ENCODE measurements around the gene PSMB9. TPM values are rescaled to one million over a fixed set of nuclear protein-coding genes. Genes with fewer than 3 reads are reported as not detected.
"Not testable (repeated sequence)": the region's sequence is repeated elsewhere in the genome, so short reads cannot be mapped to it uniquely, and the experiment has no call there.

PSMB9 gene
- total RNA-seq, 2 experiments from 2014 or later = 402 to 473 TPM

- not testable (repeated sequence) for H3K9me3 Mint-ChIP-seq (ENCODE audit: low read depth); H3K4me3 Mint-ChIP-seq; H3K36me3 Mint-ChIP-seq; H3K27ac Mint-ChIP-seq; H3K27me3 Mint-ChIP-seq; ATAC-seq; H3K4me1 Mint-ChIP-seq; DNase-seq
- CTCF ChIA-PET = interaction anchor here (8.0 to 8.5 kb wide), 2 partner anchors 12 to 104 kb away, joined by 40 to 46 read pairs; no protein-coding TSS in a partner anchor
Measured at GRCh38 chr6:32880962-32881361, 27.0 kb downstream of the PSMB9 start.

GRCh38 chr6:32882879-32883250, 28.9 kb downstream of the PSMB9 start:
- Mint-ChIP-seq H3K4me1 (peaks cover 3% of the 10 kb centered on the region), H3K27ac (no peak overlapping the region), H3K27me3 (peaks cover 8% of the 10 kb centered on the region), H3K4me3 (no peak overlapping the region), H3K36me3 (peaks cover 3% of the 10 kb centered on the region), H3K9me3 (ENCODE audit: low read depth) (no peaks in the 10 kb centered on the region)
- no peak for ATAC-seq
- no peak for DNase-seq
- CTCF ChIA-PET = interaction anchor here (1.4 to 8.0 kb wide), 6 partner anchors 14 to 103 kb away, joined by 3 to 122 read pairs (median 6); partner anchors contain the start of genes BRD2, HLA-DMA and TAP2

- Mint-ChIP-seq H3K9me3 (ENCODE audit: low read depth) (no peaks in the 10 kb centered on the region), H3K27ac (no peak overlapping the region), H3K4me3 (no peak overlapping the region), H3K36me3 (peaks cover 3% of the 10 kb centered on the region), H3K4me1 (peaks cover 3% of the 10 kb centered on the region), H3K27me3 (peaks cover 7% of the 10 kb centered on the region)
- DNase-seq (no peak), ATAC-seq (no peak)
- CTCF ChIA-PET = interaction anchor here (1.0 to 8.0 kb wide), 7 partner anchors 10 to 103 kb away, joined by 3 to 122 read pairs (median 4); partner anchors contain the start of gene HLA-DMA
Measured at GRCh38 chr6:32883789-32884188, 29.8 kb downstream of the PSMB9 start.

- peak; percentile 73 for ATAC-seq
- H3K9me3 Mint-ChIP-seq (ENCODE audit: low read depth) = no peaks in the 10 kb centered on the region
- no peak overlapping the region for H3K4me3 Mint-ChIP-seq
- no peak for DNase-seq
- H3K27ac Mint-ChIP-seq = no peak overlapping the region
- H3K4me1 Mint-ChIP-seq = peaks cover 3% of the 10 kb centered on the region
- CTCF ChIA-PET = interaction anchor here (0.7 to 7.7 kb wide), 23 partner anchors 8 to 241 kb away, joined by 3 to 122 read pairs (median 4); partner anchors contain the start of genes HLA-DMA and TAP2
- H3K27me3 Mint-ChIP-seq = peaks cover 11% of the 10 kb centered on the region
- H3K36me3 Mint-ChIP-seq = peaks cover under 1% of the 10 kb centered on the region
Measured at GRCh38 chr6:32885698-32886286, 31.8 kb downstream of the PSMB9 start.

DNA sequence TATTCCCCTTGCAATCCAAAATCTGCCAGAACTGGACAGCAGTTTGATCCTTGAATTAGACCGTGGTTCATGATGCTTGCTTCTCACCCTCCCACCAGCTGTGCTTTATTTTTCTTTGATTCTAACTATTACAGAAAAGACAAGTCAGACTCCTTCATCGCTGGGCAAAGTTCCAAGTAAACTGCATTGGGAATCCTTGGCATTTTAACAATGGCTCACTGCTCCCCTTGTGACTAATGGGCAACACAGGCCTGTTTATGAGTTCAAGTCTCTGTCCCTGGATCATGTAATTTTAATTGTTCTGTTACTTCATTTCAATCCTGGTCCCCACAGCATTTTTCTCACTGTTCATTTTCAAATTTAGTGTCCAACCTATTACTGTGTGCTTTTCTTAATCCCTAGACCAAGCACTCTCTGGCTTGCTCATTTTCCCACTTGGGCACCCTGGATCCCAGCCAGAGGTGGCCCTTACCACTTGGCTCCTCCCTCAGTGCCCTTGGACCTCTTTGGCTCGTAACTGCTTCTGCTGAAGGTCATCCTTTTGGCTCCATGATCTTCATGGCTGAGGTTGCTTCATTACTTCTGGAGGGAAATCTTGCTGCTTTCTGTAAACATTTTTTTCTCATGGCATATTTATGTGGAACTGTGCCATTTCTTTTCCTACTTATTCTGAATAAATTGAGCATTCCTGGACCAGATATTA, 32.8 kb downstream of the PSMB9 start:
- Mint-ChIP-seq H3K27ac (no peak overlapping the region), H3K9me3 (ENCODE audit: low read depth) (no peaks in the 10 kb centered on the region), H3K4me3 (no peak overlapping the region), H3K4me1 (peaks cover 3% of the 10 kb centered on the region), H3K27me3 (peaks cover 11% of the 10 kb centered on the region), H3K36me3 (no peaks in the 10 kb centered on the region)
- CTCF ChIA-PET = interaction anchor here (0.9 to 7.7 kb wide), 14 partner anchors 34 to 240 kb away, joined by 3 to 122 read pairs (median 4); partner anchors contain the start of genes HLA-DMA and TAP2
- ATAC-seq = no peak
- no peak for DNase-seq

DNA sequence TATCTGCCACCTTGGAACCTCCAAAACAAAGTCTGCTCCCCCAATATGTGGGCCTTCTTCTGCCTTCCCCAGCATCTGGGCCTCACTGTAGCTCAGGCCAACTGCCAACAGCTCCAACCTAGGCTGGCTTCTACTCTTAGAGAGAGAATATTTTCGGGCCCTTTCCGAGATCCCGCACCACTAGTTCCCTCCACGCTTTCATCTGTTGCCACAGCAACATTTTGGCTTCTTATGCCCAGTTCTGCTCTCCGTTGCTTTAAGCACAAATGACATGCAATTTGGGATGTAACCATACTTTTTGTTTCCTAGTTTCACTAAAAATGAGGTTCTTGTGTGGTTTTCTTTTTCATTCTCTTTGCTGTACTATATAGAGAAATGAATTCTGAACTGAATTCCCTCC, 33.6 kb downstream of the PSMB9 start:
- Mint-ChIP-seq H3K4me1 (peaks cover 2% of the 10 kb centered on the region), H3K36me3 (no peaks in the 10 kb centered on the region), H3K27ac (no peak overlapping the region), H3K4me3 (no peak overlapping the region), H3K27me3 (peaks cover 11% of the 10 kb centered on the region), H3K9me3 (ENCODE audit: low read depth) (no peaks in the 10 kb centered on the region)
- CTCF ChIA-PET = interaction anchor here (1.0 to 7.7 kb wide), 2 partner anchors 49 to 99 kb away, joined by 3 to 122 read pairs; partner anchors contain the start of gene TAP2
- no peak for ATAC-seq
- no peak for DNase-seq

- Mint-ChIP-seq H3K27me3 (peaks cover 10% of the 10 kb centered on the region), H3K9me3 (ENCODE audit: low read depth) (no peaks in the 10 kb centered on the region), H3K4me3 (no peak overlapping the region), H3K36me3 (peaks cover 1% of the 10 kb centered on the region), H3K4me1 (peaks cover 7% of the 10 kb centered on the region), H3K27ac (no peak overlapping the region)
- DNase-seq (no peak), ATAC-seq (no peak)
- CTCF ChIA-PET = interaction anchor here (0.8 to 7.7 kb wide), 4 partner anchors 50 to 98 kb away, joined by 3 to 122 read pairs (median 4); partner anchors contain the start of gene TAP2
Measured at GRCh38 chr6:32888576-32888975, 34.6 kb downstream of the PSMB9 start.

DNA sequence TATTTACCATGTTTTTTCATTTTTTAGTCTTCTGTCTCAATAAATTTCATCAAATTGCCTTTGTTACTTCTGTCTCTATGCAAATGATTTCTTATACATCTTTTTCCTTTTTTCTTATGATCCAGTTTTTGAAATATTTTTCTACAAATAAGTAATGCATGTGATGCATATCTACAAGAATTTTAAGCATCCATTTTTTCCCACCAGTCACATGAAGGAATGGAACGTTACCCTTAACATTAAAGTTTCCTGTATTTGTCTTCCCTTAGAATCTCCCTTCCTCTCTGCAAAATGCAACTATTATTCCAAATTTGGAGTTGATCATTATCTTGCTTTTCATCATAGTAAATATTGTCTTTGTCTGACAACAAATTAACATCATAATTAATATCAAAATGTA, 35.5 kb downstream of the PSMB9 start:
- H3K36me3 Mint-ChIP-seq = peaks cover 2% of the 10 kb centered on the region
- no peaks in the 10 kb centered on the region for H3K9me3 Mint-ChIP-seq (ENCODE audit: low read depth)
- DNase-seq = no peak
- no peak for ATAC-seq
- H3K4me1 Mint-ChIP-seq = peaks cover 9% of the 10 kb centered on the region
- H3K27me3 Mint-ChIP-seq = peaks cover 4% of the 10 kb centered on the region
- CTCF ChIA-PET = interaction anchor here (1.0 to 7.7 kb wide), 4 partner anchors 21 to 97 kb away, joined by 3 to 122 read pairs (median 4); partner anchors contain the start of gene HLA-DMA
- no peak overlapping the region for H3K4me3 Mint-ChIP-seq
- no peak overlapping the region for H3K27ac Mint-ChIP-seq

GRCh38 chr6:32890831-32891230, 36.8 kb downstream of the PSMB9 start:
- DNase-seq (no peak), ATAC-seq (no peak)
- Mint-ChIP-seq H3K4me1 (peaks cover 16% of the 10 kb centered on the region), H3K36me3 (peaks cover 2% of the 10 kb centered on the region), H3K9me3 (ENCODE audit: low read depth) (no peaks in the 10 kb centered on the region), H3K27ac (no peak overlapping the region), H3K27me3 (peaks cover 4% of the 10 kb centered on the region), H3K4me3 (no peak overlapping the region)
- CTCF ChIA-PET = interaction anchor here (1.0 to 7.7 kb wide), 6 partner anchors 22 to 96 kb away, joined by 3 to 122 read pairs (median 4); partner anchors contain the start of gene HLA-DMA

DNA sequence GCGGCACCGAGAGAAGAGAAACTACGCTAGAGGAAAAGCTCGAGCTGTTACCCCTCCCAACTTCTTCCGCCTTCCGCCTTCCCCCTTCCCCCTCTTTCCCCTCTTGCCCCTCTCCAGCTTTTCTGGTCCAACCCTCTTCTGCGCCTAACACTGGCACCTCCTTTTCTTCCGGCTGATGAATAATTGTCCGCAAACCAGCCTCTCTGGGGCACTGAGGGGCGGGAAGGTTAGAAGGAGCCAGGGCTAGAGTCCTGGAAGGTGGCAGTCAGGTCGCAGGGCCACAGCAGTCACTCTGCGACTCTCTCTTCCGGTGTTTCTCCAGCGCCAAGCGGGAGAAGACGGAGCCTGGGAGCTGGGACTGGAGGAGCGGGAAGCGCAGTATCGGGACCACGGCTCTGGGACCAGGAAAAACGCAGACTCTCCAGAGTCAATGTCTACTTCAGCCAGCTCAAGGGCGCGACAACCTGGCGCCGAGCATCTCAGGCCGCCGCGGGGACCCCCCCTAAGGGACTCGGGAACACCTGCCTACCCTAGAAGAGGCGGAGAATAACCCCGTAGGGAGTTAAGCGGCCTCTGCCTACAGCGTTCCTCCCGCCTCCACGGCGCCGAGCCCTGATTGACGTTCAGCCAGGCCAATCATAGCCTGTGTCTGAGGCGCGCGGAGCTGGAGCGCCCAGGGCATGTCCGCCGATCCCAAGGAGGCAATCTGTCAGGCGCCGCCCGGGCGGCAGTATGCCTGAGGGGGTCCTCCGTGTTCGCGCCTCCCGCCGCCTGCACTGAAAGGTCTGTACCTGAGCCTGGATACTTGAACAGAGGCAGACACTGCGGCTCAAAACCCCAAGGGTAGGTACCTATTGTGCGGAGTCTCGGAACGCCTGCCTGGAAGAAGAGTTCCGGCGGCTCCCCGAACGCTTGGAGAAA, 40.4 kb downstream of the PSMB9 start:
- peak overlapping the region; percentile 94 for H3K27ac Mint-ChIP-seq
- DNase-seq (peak; percentile 96), ATAC-seq (peak; percentile 99)
- no peaks in the 10 kb centered on the region for H3K9me3 Mint-ChIP-seq (ENCODE audit: low read depth)
- peaks cover 12% of the 10 kb centered on the region for H3K36me3 Mint-ChIP-seq
- H3K27me3 Mint-ChIP-seq = peaks cover 4% of the 10 kb centered on the region
- H3K4me3 Mint-ChIP-seq = peak overlapping the region; percentile 99
- CTCF ChIA-PET = interaction anchor here (0.5 to 6.2 kb wide), 19 partner anchors 9 to 231 kb away, joined by 3 to 58 read pairs (median 4); partner anchors contain the start of genes BRD2, HLA-DMA, HLA-DMB and HLA-DPB1
- H3K4me1 Mint-ChIP-seq = peaks cover 37% of the 10 kb centered on the region

DNA sequence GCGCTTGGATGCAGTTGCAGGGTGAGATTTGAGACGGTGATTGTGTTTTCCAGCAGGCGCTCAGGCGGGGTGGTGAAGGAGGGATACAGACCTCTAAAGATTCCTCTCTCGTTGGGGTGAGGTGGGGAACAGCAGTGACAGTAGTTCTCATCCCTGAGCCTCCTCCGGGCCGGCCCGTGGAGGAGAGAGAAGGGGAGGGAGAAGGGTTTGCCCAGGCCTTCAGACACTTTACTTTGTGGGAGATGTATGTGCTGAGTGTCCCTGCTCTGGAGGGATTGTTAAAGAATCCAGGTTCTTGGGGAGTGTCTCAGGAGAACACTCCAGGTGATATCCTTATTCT, 41.0 kb downstream of the PSMB9 start:
- Mint-ChIP-seq H3K4me1 (peaks cover 37% of the 10 kb centered on the region), H3K4me3 (peak overlapping the region; percentile 99), H3K36me3 (peaks cover 12% of the 10 kb centered on the region), H3K9me3 (ENCODE audit: low read depth) (no peaks in the 10 kb centered on the region), H3K27me3 (peaks cover 3% of the 10 kb centered on the region), H3K27ac (peak overlapping the region; percentile 94)
- DNase-seq (no peak), ATAC-seq (peak; percentile 14)
- CTCF ChIA-PET = interaction anchor here (0.6 to 6.2 kb wide), 13 partner anchors 9 to 92 kb away, joined by 3 to 58 read pairs (median 12); partner anchors contain the start of genes BRD2, HLA-DMA, HLA-DMB and PSMB9

GRCh38 chr6:32903952-32904351, 50.0 kb downstream of the PSMB9 start:
- no peaks in the 10 kb centered on the region for H3K27me3 Mint-ChIP-seq
- CTCF ChIA-PET = interaction anchor here (0.6 to 3.3 kb wide), 6 partner anchors 10 to 82 kb away, joined by 3 to 15 read pairs (median 5); no protein-coding TSS in a partner anchor
- DNase-seq = no peak
- no peak for ATAC-seq
- H3K27ac Mint-ChIP-seq = no peak overlapping the region
- H3K9me3 Mint-ChIP-seq (ENCODE audit: low read depth) = no peaks in the 10 kb centered on the region
- no peak overlapping the region for H3K4me3 Mint-ChIP-seq
- no peaks in the 10 kb centered on the region for H3K4me1 Mint-ChIP-seq
- H3K36me3 Mint-ChIP-seq = peaks cover 14% of the 10 kb centered on the region

All from activated CD8-positive, alpha-beta memory T cell treated with anti-CD3 and anti-CD28 coated beads, Interleukin-2, amount 10 ng/mL, durations not matched to agents 7 days and 5 days (primary cell).